Fibroblast of lung (primary cell): ENCODE measurements around the gene MAP3K19.

ENCODE experiments used
- CTCF ChIP-seq, 2 donors: IDR thresholded peaks in 1 of 2; conservative IDR thresholded peaks in 1 of 2; 1 replicate in 1 of 2; 2 replicates in 1 of 2; pipeline ENCODE4 v1.5.1; 2011 to 2012; ENCODE audit warnings: low read length in 2 of 2, control low read depth in 1 of 2, inconsistent platforms in 1 of 2, low read depth in 1 of 2, mild to moderate bottlenecking in 1 of 2
- EZH2 ChIP-seq: IDR thresholded peaks from 2 replicates; pipeline ENCODE4 v1.5.1; 2012; ENCODE audit warnings: low read length, control low read depth, mild to moderate bottlenecking; ENCODE audit errors: missing control alignments

- TF ChIP-seq CTCF (conservative IDR thresholded peaks at IDR 0.05 in 1 of 2, IDR thresholded peaks at IDR 0.05 in 1 of 2; ENCODE audit: low read depth in 1 of 2, low read length in 2 of 2) (peak; percentile 95 to 98), EZH2 (no peak)
These were observed 43.1 kb downstream of the MAP3K19 start for GRCh38 chr2:135004005-135004746.
